K562 (cell line): ENCODE data around the gene ZIC2. TPM values are rescaled to one million over a fixed set of nuclear protein-coding genes. Genes with fewer than 3 reads are reported as not detected.

Experiments used
- KDM5B ChIP-seq: fragments of 200-600 bp; sonication (generic); IDR thresholded peaks from 2 replicates; pipeline ENCODE4 v1.6.1; 2012; ENCODE audit warnings: low read depth, mild to moderate bottlenecking, moderate library complexity, low read length, control low read depth, inconsistent platforms; ENCODE audit not compliant: insufficient replicate concordance
- MGA ChIP-seq: fragments of 450-650 bp; IDR thresholded peaks from 2 replicates; pipeline ENCODE4 v1.6.1; 2016; ENCODE audit warnings: mild to moderate bottlenecking, moderate library complexity
- RBBP5 ChIP-seq: fragments of 200-600 bp; sonication (generic); IDR thresholded peaks from 2 replicates; pipeline ENCODE4 v1.6.1; 2012; ENCODE audit warnings: borderline replicate concordance, mild to moderate bottlenecking, low read length, control low read depth, inconsistent platforms; ENCODE audit not compliant: insufficient read depth, poor library complexity, severe bottlenecking
- RBFOX2 ChIP-seq: fragments of 200-400 bp; formaldehyde crosslinking; IDR thresholded peaks from 2 replicates; pipeline ENCODE4 v1.6.1; 2017; ENCODE audit warnings: low read depth, mild to moderate bottlenecking, low read length, moderate library complexity
- ZBTB11 ChIP-seq, 3 experiments: fragments of 200-800 bp in 1 of 3; fragments of 250-450 bp in 1 of 3; fragments of 450-650 bp in 1 of 3; sonication (Bioruptor Pico) in 1 of 3; sonication (Bioruptor generic) in 1 of 3; formaldehyde crosslinking in 1 of 3; IDR thresholded peaks; 2 replicates each; pipeline versions ENCODE4 v1.6.1 to v1.8.0; 2016 to 2022; ENCODE audit warnings: mild to moderate bottlenecking in 2 of 3, missing genetic modification characterization in 2 of 3, missing compliant biosample characterization in 1 of 3, moderate library complexity in 1 of 3
- polyA plus RNA-seq, 8 experiments: library from polyadenylated mRNA; depleted of rRNA in 4 of 8; stranded (reverse) in 5 of 8; unstranded in 3 of 8; fragments of >200 nt; fragmentation: Nextera tagmentation in 2 of 8; fragmentation: Illumina TruSeq in 1 of 8; extraction: Ambion mirVana in 2 of 8; extraction: Trizol in 1 of 8; gene quantifications; 2 replicates each; pipeline versions ENCODE4 v1.2.1 to v1.2.3, GENCODE V29; 2011 to 2014; ENCODE audit warnings: inconsistent platforms in 1 of 8, missing spikeins in 1 of 8
- total RNA-seq, 7 experiments: library from RNA; depleted of rRNA in 6 of 7; stranded (reverse); fragments of >200 nt in 6 of 7; fragmentation: Illumina TruSeq in 2 of 7; extraction: Trizol in 2 of 7; gene quantifications; 2 replicates each; pipeline versions ENCODE4 v1.2.1 to v1.2.3, GENCODE V29; 2011 to 2021; ENCODE audit warnings: low replicate concordance in 1 of 7
- TF ChIP-seq, protein P1 (sequence below), 2 experiments: IDR thresholded peaks; 2 replicates each; pipeline ENCODE4 v1.6.1; 2011; ENCODE audit warnings: borderline replicate concordance in 1 of 2, control low read depth in 1 of 2, low read depth in 1 of 2, low read length in 1 of 2, mild to moderate bottlenecking in 1 of 2, mixed read lengths in 1 of 2, moderate library complexity in 1 of 2; ENCODE audit not compliant: insufficient read depth in 1 of 2, insufficient read length in 1 of 2, poor library complexity in 1 of 2, severe bottlenecking in 1 of 2; ENCODE audit errors: extremely low read depth in 1 of 2

The ZIC2 gene
- total and polyA plus RNA-seq, 9 of the 15 experiments (the other 6 are each of a cell fraction or from before 2014, with no cell fraction given) = 1.8 to 18.0 (median 4.5) TPM

DNA sequence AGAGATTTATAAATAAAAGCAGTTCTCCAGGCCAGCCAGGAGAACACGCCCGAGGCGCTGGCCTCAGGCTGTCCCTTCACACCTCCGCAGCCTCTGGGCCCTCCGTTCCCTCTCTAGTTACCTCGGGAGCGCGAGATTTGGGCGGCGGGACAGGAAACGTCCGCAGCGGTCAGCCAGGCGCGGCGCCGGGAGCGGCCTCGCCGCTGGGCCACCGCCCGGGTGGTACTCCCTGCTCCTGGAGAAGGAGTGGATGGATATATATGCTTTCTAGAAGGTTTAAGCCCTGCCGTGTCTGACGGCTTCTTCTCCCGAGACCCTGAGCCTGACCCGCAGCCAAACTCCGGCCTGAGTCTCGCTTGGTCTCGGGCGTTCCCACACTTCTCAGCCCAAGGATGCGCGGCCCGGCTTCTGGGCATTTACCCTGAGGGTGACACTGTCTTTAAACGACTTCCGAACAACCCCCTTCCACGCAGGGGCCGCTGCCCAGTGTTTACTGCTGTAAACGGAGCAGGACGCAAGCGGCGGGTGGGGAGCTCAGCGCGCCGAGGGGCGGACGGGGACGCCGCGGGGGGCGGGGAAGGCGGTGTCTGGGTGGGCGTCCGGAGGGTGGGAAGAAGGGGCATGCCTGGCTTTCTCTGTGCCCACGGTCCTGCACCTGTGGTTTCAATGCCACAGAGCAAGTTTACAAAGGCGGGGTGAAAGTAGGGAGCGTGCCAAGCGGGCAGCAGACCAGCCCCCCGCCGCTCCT, 2.0 kb upstream of the ZIC2 start (continued):
- TF ChIP-seq ZBTB11 (CRISPR knock-in tag; IDR thresholded peaks at IDR 0.05) (0 out of 6 replicates have a peak, but pooled peaks of 1 of the 3 experiments have one; percentile 12), MGA (peak; percentile 74), RBBP5 (peak; percentile 2), KDM5B (peak; percentile 20), RBFOX2 (peak; percentile 36)
- TF ChIP-seq, protein P1, sequence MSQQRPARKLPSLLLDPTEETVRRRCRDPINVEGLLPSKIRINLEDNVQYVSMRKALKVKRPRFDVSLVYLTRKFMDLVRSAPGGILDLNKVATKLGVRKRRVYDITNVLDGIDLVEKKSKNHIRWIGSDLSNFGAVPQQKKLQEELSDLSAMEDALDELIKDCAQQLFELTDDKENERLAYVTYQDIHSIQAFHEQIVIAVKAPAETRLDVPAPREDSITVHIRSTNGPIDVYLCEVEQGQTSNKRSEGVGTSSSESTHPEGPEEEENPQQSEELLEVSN (IDR thresholded peaks at IDR 0.05; ENCODE audit: borderline replicate concordance in 1 of 2, extremely low read depth in 1 of 2, insufficient read depth in 1 of 2, insufficient read length in 1 of 2, low read depth in 1 of 2, low read length in 1 of 2, poor library complexity in 1 of 2, severe bottlenecking in 1 of 2) = peak; percentile 76 to 93
